HEK293 (cell line): ENCODE results near the gene MAPRE2.

Experiments
- CTCF ChIA-PET: fragments of 350-600 bp; formaldehyde crosslinking; extraction: SDS; loops from one replicate; lab custom pipeline; 2021; ENCODE audit warnings: antibody characterized with exemption; lab: Yijun Ruan, JAX
- POLR2A ChIA-PET: fragments of 300-600 bp; formaldehyde crosslinking; extraction: SDS; loops from one replicate; lab custom pipeline; 2020; ENCODE audit warnings: antibody characterized with exemption, inconsistent platforms; lab: Yijun Ruan, JAX
- H3K27ac ChIP-seq: fragments of 200-500 bp; sonication (Bioruptor generic); 2 replicates; pipeline ENCODE4 v1.5.1; 2014; ENCODE audit warnings: low read depth, low read length, control low read depth, inconsistent platforms; ENCODE audit errors: extremely low read depth
- H3K36me3 ChIP-seq, 2 experiments: fragments of 200-500 bp in 1 of 2; sonication (Bioruptor generic) in 1 of 2; 1 replicate in 1 of 2; 2 replicates in 1 of 2; pipeline ENCODE4 v1.5.1; 2014 to 2017; ENCODE audit warnings: inconsistent platforms in 2 of 2, low read length in 2 of 2; ENCODE audit not compliant: control insufficient read depth in 2 of 2, insufficient read depth in 1 of 2
- H3K4me1 ChIP-seq: fragments of 200-500 bp; sonication (Bioruptor generic); 2 replicates; pipeline ENCODE4 v1.5.1; 2014; ENCODE audit warnings: mild to moderate bottlenecking, low read length, inconsistent platforms; ENCODE audit not compliant: control insufficient read depth, insufficient read depth
- H3K4me3 ChIP-seq: 2 replicates; pipeline ENCODE4 v1.5.1; 2011; ENCODE audit warnings: low read depth, mild to moderate bottlenecking, control low read depth, low read length, moderate library complexity
- H3K9me3 ChIP-seq: fragments of 200-500 bp; sonication (Bioruptor generic); 2 replicates; pipeline ENCODE4 v1.5.1; 2014; ENCODE audit warnings: low read depth, low read length, inconsistent platforms; ENCODE audit not compliant: control insufficient read depth, insufficient read depth
- BCL11A ChIP-seq: fragments of 450-650 bp; formaldehyde crosslinking; IDR thresholded peaks from 2 replicates; pipeline ENCODE4 v1.5.1; 2016; ENCODE audit warnings: low read depth, missing biosample characterization, missing genetic modification characterization
- HOXA7 ChIP-seq: sonication (generic); formaldehyde crosslinking; IDR thresholded peaks from 2 replicates; pipeline ENCODE4 v1.8.1; 2022; ENCODE audit warnings: missing genetic modification reagents, borderline replicate concordance
- IKZF3 ChIP-seq: fragments of 450-650 bp; IDR thresholded peaks from 2 replicates; pipeline ENCODE4 v1.5.0; 2018; ENCODE audit warnings: missing biosample characterization, mild to moderate bottlenecking, missing genetic modification characterization, moderate library complexity
- KLF1 ChIP-seq: fragments of 450-650 bp; formaldehyde crosslinking; IDR thresholded peaks from 2 replicates; pipeline ENCODE4 v1.5.1; 2016; ENCODE audit warnings: missing biosample characterization, missing genetic modification characterization
- OSR2 ChIP-seq: fragments of 450-650 bp; formaldehyde crosslinking; IDR thresholded peaks from 2 replicates; pipeline ENCODE4 v1.5.1; 2016; ENCODE audit warnings: missing biosample characterization, missing genetic modification characterization
- SP3 ChIP-seq: fragments of 450-650 bp; formaldehyde crosslinking; IDR thresholded peaks from 2 replicates; pipeline ENCODE4 v1.5.1; 2016; ENCODE audit warnings: missing biosample characterization, missing genetic modification characterization
- SP7 ChIP-seq: fragments of 450-650 bp; formaldehyde crosslinking; IDR thresholded peaks from 2 replicates; pipeline ENCODE4 v1.5.1; 2016; ENCODE audit warnings: missing biosample characterization, missing genetic modification characterization
- TCF7L2 ChIP-seq: IDR thresholded peaks from 2 replicates; pipeline ENCODE4 v1.6.1; 2011; ENCODE audit warnings: low read depth, mild to moderate bottlenecking, inconsistent platforms, low read length, moderate library complexity, borderline replicate concordance
- ZBTB1 ChIP-seq: fragments of 450-650 bp; formaldehyde crosslinking; IDR thresholded peaks from 2 replicates; pipeline ENCODE4 v1.5.1; 2016; ENCODE audit warnings: missing biosample characterization, missing genetic modification characterization
- ZNF10 ChIP-seq: fragments of 450-650 bp; formaldehyde crosslinking; IDR thresholded peaks from 2 replicates; pipeline ENCODE4 v1.5.1; 2017; ENCODE audit warnings: missing biosample characterization, missing genetic modification characterization
- ZNF112 ChIP-seq: fragments of 450-650 bp; formaldehyde crosslinking; IDR thresholded peaks from 2 replicates; pipeline ENCODE4 v1.5.0; 2017; ENCODE audit warnings: missing biosample characterization, missing genetic modification characterization
- ZNF146 ChIP-seq: fragments of 450-650 bp; formaldehyde crosslinking; IDR thresholded peaks from 2 replicates; pipeline ENCODE4 v1.5.1; 2016; ENCODE audit warnings: missing biosample characterization, missing genetic modification characterization
- ZNF169 ChIP-seq: fragments of 450-650 bp; formaldehyde crosslinking; IDR thresholded peaks from 2 replicates; pipeline ENCODE4 v1.5.1; 2016; ENCODE audit warnings: missing biosample characterization, missing genetic modification characterization
- ZNF221 ChIP-seq: fragments of 450-650 bp; formaldehyde crosslinking; IDR thresholded peaks from 2 replicates; pipeline ENCODE4 v1.5.1; 2017; ENCODE audit warnings: missing biosample characterization, missing genetic modification characterization, borderline replicate concordance
- ZNF423 ChIP-seq: fragments of 450-650 bp; formaldehyde crosslinking; IDR thresholded peaks from 2 replicates; pipeline ENCODE4 v1.5.1; 2016; ENCODE audit warnings: missing biosample characterization, missing genetic modification characterization
- ZNF549 ChIP-seq: fragments of 450-650 bp; IDR thresholded peaks from 2 replicates; pipeline ENCODE4 v1.5.1; 2018; ENCODE audit warnings: missing biosample characterization, missing genetic modification characterization, mild to moderate bottlenecking, inconsistent platforms, moderate library complexity
- ZNF596 ChIP-seq: fragments of 450-650 bp; IDR thresholded peaks from 2 replicates; pipeline ENCODE4 v1.5.0; 2018; ENCODE audit warnings: missing biosample characterization, mild to moderate bottlenecking, missing genetic modification characterization, moderate library complexity
- ZNF654 ChIP-seq: fragments of 450-650 bp; formaldehyde crosslinking; IDR thresholded peaks from 2 replicates; pipeline ENCODE4 v1.5.1; 2016; ENCODE audit warnings: low read depth, missing biosample characterization, missing genetic modification characterization
- ZNF658 ChIP-seq: fragments of 450-650 bp; formaldehyde crosslinking; IDR thresholded peaks from 2 replicates; pipeline ENCODE4; 2016; ENCODE audit warnings: missing biosample characterization, missing genetic modification characterization
- ZNF664 ChIP-seq: fragments of 450-650 bp; formaldehyde crosslinking; IDR thresholded peaks from 2 replicates; pipeline ENCODE4 v1.5.1; 2016; ENCODE audit warnings: missing biosample characterization, missing genetic modification characterization
- ZNF777 ChIP-seq: fragments of 450-650 bp; formaldehyde crosslinking; IDR thresholded peaks from 2 replicates; pipeline ENCODE4 v1.5.1; 2017; ENCODE audit warnings: missing biosample characterization, missing genetic modification characterization, borderline replicate concordance
- ZXDB ChIP-seq: fragments of 450-650 bp; formaldehyde crosslinking; IDR thresholded peaks from 2 replicates; pipeline ENCODE4 v1.5.1; 2016; ENCODE audit warnings: missing biosample characterization, missing genetic modification characterization
- TF ChIP-seq, protein P1 (sequence below): fragments of 450-650 bp; formaldehyde crosslinking; IDR thresholded peaks from 2 replicates; pipeline ENCODE4 v1.5.1; 2016; ENCODE audit warnings: missing biosample characterization, missing genetic modification characterization
- TF ChIP-seq, protein P2 (sequence below): fragments of 450-650 bp; formaldehyde crosslinking; IDR thresholded peaks from 2 replicates; pipeline ENCODE4 v1.5.1; 2016; ENCODE audit warnings: missing biosample characterization, missing genetic modification characterization
- TF ChIP-seq, protein P3 (sequence below): fragments of 450-650 bp; formaldehyde crosslinking; IDR thresholded peaks from 2 replicates; pipeline ENCODE4 v1.5.1; 2016; ENCODE audit warnings: missing biosample characterization, missing genetic modification characterization
- TF ChIP-seq, protein P4 (sequence below): fragments of 450-650 bp; formaldehyde crosslinking; IDR thresholded peaks from 2 replicates; pipeline ENCODE4 v1.5.1; 2016; ENCODE audit warnings: missing biosample characterization, missing genetic modification characterization, low read depth
- TF ChIP-seq, protein P5 (sequence below): sonication (generic); formaldehyde crosslinking; IDR thresholded peaks from 2 replicates; pipeline ENCODE4 v1.8.1; 2022; ENCODE audit warnings: mild to moderate bottlenecking, moderate library complexity, missing genetic modification reagents

MAPRE2 gene

DNA sequence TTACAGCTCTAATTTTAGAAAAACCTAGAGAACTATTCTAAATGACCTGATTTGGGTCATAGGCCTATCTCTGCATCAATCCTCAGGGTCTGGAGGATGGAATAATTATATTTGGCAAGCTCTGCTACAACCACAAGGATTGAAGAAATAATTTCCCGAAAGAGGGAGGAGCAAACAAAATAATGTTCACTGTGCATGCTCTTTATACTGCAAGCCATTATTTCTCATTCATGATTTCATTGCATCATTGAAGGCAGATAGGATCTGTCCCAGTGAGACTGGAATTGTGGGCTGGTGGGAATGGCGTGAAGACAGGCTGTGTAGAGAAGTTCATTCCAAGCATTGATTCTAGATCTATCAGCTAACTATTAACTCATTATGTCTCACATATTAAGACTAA, 12.7 kb upstream of the MAPRE2 start:
- TF ChIP-seq, protein P1, sequence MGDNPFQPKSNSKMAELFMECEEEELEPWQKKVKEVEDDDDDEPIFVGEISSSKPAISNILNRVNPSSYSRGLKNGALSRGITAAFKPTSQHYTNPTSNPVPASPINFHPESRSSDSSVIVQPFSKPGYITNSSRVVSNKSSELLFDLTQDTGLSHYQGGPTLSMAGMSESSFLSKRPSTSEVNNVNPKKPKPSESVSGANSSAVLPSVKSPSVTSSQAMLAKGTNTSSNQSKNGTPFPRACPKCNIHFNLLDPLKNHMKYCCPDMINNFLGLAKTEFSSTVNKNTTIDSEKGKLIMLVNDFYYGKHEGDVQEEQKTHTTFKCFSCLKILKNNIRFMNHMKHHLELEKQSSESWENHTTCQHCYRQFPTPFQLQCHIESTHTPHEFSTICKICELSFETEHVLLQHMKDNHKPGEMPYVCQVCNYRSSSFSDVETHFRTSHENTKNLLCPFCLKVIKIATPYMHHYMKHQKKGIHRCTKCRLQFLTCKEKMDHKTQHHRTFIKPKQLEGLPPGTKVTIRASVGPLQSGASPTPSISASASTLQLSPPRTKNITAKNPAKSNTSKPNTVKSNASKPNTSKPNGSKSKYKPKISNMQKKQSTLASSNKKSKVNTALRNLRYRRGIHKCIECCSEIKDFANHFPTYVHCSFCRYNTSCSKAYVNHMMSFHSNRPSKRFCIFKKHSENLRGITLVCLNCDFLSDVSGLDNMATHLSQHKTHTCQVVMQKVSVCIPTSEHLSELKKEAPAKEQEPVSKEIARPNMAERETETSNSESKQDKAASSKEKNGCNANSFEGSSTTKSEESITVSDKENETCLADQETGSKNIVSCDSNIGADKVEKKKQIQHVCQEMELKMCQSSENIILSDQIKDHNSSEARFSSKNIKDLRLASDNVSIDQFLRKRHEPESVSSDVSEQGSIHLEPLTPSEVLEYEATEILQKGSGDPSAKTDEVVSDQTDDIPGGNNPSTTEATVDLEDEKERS (tag by site-specific recombination) = no peak
- TF ChIP-seq SP3 (no peak), ZNF658 (no peak), ZNF654 (tag by site-specific recombination) (no peak), ZNF146 (tag by site-specific recombination) (no peak), ZNF549 (tag by site-specific recombination) (no peak), ZNF221 (tag by site-specific recombination) (no peak)
- TF ChIP-seq, protein P2, sequence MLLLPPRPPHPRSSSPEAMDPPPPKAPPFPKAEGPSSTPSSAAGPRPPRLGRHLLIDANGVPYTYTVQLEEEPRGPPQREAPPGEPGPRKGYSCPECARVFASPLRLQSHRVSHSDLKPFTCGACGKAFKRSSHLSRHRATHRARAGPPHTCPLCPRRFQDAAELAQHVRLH = no peak
- TF ChIP-seq, protein P3, sequence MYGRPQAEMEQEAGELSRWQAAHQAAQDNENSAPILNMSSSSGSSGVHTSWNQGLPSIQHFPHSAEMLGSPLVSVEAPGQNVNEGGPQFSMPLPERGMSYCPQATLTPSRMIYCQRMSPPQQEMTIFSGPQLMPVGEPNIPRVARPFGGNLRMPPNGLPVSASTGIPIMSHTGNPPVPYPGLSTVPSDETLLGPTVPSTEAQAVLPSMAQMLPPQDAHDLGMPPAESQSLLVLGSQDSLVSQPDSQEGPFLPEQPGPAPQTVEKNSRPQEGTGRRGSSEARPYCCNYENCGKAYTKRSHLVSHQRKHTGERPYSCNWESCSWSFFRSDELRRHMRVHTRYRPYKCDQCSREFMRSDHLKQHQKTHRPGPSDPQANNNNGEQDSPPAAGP (tag by site-specific recombination) = no peak
- CTCF ChIA-PET = interaction anchor here (0.5 to 6.4 kb wide), 4 partner anchors 12 to 115 kb away, joined by 3 to 37 read pairs (median 4); no protein-coding TSS in a partner anchor

GRCh38 chr18:35029103-35029502, 12.1 kb upstream of the MAPRE2 start:
- POLR2A ChIA-PET = interaction anchor here (0.6 to 2.9 kb wide), 2 partner anchors 12 to 804 kb away, joined by 4 to 11 read pairs; partner anchors contain the start of genes MAPRE2 and NOL4
- Histone ChIP-seq H3K36me3 (no peaks in the 10 kb centered on the region), H3K4me3 (no peak overlapping the region), H3K4me1 (no peaks in the 10 kb centered on the region), H3K27ac (no peak overlapping the region), H3K9me3 (no peaks in the 10 kb centered on the region)
- CTCF ChIA-PET = interaction anchor here (0.5 to 6.4 kb wide), 6 partner anchors 12 to 833 kb away, joined by 3 to 37 read pairs (median 4); no protein-coding TSS in a partner anchor
- no peak for TF ChIP-seq ZNF112
- no peak for TF ChIP-seq BCL11A (tag by site-specific recombination)
- no peak for TF ChIP-seq KLF1 (tag by site-specific recombination)
- no peak for TF ChIP-seq OSR2 (tag by site-specific recombination)
- TF ChIP-seq SP7 (tag by site-specific recombination) = no peak
- no peak for TF ChIP-seq ZXDB (tag by site-specific recombination)
- TF ChIP-seq TCF7L2 = no peak
- no peak for TF ChIP-seq ZBTB1

More for the DNA sequence above, 12.7 kb upstream of the MAPRE2 start:
- Histone ChIP-seq H3K9me3 (no peaks in the 10 kb centered on the region), H3K4me1 (no peaks in the 10 kb centered on the region), H3K36me3 (no peaks in the 10 kb centered on the region), H3K27ac (no peak overlapping the region), H3K4me3 (no peak overlapping the region)
- POLR2A ChIA-PET = interaction anchor here (1.0 to 2.9 kb wide), 2 partner anchors 13 to 261 kb away, joined by 3 to 11 read pairs; partner anchors contain the start of genes MAPRE2 and ZSCAN30

DNA sequence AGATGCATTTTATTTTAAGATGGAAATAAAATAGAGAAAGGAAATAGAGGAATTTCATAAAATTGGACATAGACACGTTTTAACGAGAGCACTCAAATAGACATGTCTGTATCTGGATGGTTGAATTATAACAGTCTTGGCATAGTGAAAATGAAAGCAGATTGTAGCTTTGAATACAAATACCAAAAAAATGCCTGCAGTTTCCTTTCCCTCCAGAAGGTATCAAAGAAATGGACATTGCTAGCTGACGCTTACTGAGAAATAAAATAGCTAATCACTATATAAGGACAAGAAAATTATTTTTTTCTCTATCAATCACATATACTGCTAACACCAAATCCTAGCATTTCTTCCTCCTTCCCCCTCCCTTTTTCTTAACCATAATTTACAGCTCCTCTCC, 11.4 kb upstream of the MAPRE2 start:
- H3K4me3 ChIP-seq = no peak overlapping the region
- no peaks in the 10 kb centered on the region for H3K9me3 ChIP-seq
- no peak overlapping the region for H3K27ac ChIP-seq
- no peaks in the 10 kb centered on the region for H3K4me1 ChIP-seq
- ChIA-PET POLR2A (interaction anchor here (2.9 kb wide), 1 partner anchor 11 kb away, joined by 11 read pairs; the partner anchor contains the start of gene MAPRE2), CTCF (interaction anchor here (0.6 to 6.4 kb wide), 3 partner anchors 12 to 114 kb away, joined by 3 to 37 read pairs (median 4); no protein-coding TSS in a partner anchor)
- H3K36me3 ChIP-seq = no peaks in the 10 kb centered on the region
- TF ChIP-seq SP7 (tag by site-specific recombination) (no peak), ZNF596 (no peak), ZNF664 (tag by site-specific recombination) (no peak), IKZF3 (no peak), ZNF10 (tag by site-specific recombination) (no peak), HOXA7 (CRISPR knock-in tag) (no peak), SP3 (no peak), ZNF169 (tag by site-specific recombination) (no peak), ZNF777 (tag by site-specific recombination) (no peak), ZNF423 (no peak)
- TF ChIP-seq, protein P4, sequence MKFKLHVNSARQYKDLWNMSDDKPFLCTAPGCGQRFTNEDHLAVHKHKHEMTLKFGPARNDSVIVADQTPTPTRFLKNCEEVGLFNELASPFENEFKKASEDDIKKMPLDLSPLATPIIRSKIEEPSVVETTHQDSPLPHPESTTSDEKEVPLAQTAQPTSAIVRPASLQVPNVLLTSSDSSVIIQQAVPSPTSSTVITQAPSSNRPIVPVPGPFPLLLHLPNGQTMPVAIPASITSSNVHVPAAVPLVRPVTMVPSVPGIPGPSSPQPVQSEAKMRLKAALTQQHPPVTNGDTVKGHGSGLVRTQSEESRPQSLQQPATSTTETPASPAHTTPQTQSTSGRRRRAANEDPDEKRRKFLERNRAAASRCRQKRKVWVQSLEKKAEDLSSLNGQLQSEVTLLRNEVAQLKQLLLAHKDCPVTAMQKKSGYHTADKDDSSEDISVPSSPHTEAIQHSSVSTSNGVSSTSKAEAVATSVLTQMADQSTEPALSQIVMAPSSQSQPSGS (tag by site-specific recombination) = no peak
- TF ChIP-seq, protein P5, sequence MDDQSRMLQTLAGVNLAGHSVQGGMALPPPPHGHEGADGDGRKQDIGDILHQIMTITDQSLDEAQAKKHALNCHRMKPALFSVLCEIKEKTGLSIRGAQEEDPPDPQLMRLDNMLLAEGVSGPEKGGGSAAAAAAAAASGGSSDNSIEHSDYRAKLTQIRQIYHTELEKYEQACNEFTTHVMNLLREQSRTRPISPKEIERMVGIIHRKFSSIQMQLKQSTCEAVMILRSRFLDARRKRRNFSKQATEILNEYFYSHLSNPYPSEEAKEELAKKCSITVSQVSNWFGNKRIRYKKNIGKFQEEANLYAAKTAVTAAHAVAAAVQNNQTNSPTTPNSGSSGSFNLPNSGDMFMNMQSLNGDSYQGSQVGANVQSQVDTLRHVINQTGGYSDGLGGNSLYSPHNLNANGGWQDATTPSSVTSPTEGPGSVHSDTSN (CRISPR knock-in tag) = no peak
